GM12892 (cell line): ENCODE measurements around the gene ARSB.

Source experiments
- DNase-seq: peaks from one replicate; pipeline ENCODE4 v3.0.0; 2011; ENCODE audit not compliant: insufficient read length
- FAIRE-seq: peaks from 2 replicates; lab custom pipeline; 2011; peaks lifted over from hg19 to GRCh38; lab: Jason Lieb, UNC
- POLR2A ChIP-seq: IDR thresholded peaks from 2 replicates; pipeline ENCODE4 v1.6.1; 2011; ENCODE audit warnings: low read depth, low read length, control low read depth
- POLR2AphosphoS5 ChIP-seq: IDR thresholded peaks from 2 replicates; pipeline ENCODE4 v1.6.1; 2011; ENCODE audit warnings: low read depth, low read length, control low read depth
- TAF1 ChIP-seq: IDR thresholded peaks from 2 replicates; pipeline ENCODE4 v1.6.1; 2011; ENCODE audit warnings: low read depth, mild to moderate bottlenecking, control low read depth, low read length, borderline replicate concordance

The ARSB gene

DNA sequence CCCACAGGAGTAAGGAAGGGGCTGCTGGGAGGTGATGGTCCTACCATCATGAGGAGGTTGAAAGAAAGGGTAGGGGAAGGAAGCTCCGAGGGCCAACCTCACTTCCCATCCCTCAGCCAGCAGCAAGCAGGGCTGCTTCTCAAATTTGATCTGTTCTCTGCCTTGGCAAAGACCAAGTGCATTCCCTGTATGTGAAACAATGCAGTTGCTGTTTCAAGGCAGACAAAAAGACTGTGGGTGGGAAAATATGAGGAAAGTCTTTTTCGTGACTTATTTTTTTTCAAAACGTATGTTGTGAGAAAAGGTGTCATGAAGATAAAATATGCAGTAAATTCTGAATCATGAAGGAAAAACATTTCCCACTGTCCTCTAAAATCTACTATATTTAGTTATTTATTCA, 165.9 kb downstream of the ARSB start:
- no peak for FAIRE-seq
- no peak for DNase-seq
- no peak for TF ChIP-seq POLR2A
- no peak for TF ChIP-seq TAF1
- TF ChIP-seq POLR2AphosphoS5, result no peak

DNA sequence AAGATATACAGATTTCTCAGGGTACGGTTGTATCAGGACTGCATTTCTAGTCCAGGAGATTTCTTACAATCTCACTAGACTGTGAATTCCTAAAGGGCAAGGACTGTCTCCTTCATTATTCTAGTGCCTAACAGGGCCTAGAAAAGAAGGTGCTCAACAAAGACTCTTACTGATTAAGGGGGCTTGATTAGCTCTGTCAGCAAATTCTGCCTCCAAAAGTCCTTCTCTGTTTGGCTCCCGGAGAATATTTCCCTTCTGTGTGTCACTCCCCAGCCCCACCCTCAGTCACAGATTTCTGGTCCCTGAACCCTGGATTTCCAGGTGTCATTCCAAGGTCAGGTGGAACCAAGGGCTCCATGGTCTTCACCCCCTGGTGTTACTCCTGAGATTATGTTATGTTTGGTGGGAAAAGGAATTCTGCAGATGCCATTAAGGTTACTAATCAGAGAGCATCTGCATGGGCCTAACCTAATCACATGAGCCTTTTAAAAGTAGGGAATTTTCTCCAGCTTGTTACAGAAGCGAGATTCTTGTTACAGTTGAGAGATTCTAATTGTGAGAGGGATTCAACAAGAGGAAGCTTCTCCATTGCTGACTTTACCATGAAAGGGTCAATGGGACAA, 168.9 kb downstream of the ARSB start:
- FAIRE-seq (no peak), DNase-seq (no peak)
- TF ChIP-seq TAF1 (no peak), POLR2A (no peak), POLR2AphosphoS5 (no peak)

DNA sequence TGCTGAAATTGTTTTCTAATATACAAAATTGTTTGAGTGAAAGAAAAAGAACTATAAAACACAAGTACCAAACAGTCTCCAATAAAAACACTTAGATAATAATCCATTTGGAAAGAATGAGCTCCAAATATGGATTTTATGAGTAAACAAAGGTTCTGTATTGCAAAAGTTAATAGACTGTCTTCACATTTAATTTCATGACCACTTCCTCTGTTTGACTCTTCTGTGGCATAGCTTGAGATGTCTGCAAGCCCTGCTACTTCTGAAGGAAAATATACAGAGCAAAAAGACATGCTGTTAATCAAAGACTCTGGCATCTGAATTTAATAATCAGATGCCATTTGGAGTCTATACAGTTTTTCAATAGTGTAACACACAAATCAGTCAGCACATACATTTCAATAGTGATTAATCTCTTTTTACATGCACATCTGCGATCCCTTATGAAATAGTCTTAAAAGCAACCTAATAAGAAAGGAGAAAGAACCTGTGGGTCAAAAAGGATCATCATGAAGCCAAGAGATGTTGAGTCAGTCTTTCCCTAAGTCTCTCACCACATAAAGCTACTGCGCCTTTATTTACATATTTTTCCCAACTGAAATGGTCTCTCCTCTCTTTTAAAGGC, 171.1 kb downstream of the ARSB start:
- no peak for DNase-seq
- TF ChIP-seq POLR2A (no peak), TAF1 (no peak), POLR2AphosphoS5 (no peak)
- no peak for FAIRE-seq

DNA sequence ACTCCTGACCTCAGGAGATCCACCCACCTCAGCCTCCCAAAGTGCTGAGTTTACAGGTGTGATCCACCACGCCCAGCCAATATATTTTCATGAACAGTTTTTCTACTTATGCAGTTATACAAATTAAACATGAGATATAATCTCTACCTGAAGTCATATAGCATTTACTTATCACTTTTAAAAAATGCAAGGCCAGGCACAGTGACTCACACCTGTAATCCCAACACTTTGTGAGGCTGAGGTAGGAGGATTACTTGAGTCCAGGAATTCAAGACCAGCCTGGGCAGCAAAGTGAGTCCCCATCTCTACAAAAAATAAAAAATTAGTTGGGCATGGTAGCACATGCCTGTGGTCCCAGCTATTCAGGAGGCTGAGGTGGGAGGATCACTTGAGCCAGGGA, 171.8 kb downstream of the ARSB start:
- DNase-seq, result no peak
- no peak for FAIRE-seq
- no peak for TF ChIP-seq POLR2AphosphoS5
- TF ChIP-seq POLR2A, result no peak
- no peak for TF ChIP-seq TAF1

DNA sequence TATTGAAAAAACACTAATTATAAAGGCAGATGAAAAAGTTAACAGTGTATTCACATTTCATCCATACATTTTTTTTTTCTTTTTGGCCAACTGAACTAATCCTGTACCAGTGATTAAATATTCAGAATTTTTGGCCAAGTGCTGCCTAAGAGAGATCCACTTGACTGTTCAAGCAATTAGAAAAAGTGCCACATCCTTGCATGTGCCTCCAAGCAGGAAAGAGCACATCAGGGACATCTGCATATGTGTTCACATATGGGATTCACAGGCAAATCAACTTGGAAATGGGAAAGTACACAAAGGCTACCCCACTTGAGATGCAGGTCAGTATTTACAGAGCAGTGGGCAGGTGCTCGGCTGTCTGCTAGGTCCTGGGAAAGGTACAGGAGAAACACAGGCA, 173.2 kb downstream of the ARSB start:
- no peak for DNase-seq
- FAIRE-seq, result peak; percentile 68
- no peak for TF ChIP-seq POLR2AphosphoS5
- no peak for TF ChIP-seq POLR2A
- TF ChIP-seq TAF1, result no peak

DNA sequence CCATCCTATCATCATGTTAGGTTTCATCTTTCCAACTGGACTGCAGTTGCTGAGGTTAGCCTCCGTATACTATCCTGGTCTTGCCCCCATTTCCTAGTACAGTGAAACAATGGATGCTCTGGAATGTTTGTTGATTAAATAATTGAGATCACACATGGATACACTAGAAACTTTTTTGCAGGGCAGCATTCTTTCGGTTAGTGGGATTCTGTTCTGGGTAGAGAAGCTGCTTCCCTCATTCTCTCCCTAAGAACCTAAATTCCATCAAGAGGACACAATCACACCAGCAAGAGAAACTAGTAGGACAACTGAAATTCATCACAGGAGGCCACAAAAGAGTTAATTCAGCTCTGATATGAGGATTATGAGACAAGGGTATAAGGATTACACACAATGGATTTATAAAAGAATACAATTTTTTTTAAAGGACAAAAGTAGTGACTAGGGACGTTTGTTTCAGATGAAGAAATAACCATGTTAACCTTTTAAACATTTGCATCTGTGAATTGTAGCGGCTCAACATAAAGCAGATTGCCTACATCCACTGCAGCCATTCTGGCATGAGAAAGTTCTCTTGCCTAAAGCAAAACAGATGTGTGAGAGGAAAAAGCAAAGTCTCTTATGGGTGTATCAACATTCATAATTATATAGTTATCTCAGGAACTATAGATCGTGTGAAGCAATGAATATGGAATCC, 173.8 kb downstream of the ARSB start:
- TF ChIP-seq TAF1, result no peak
- no peak for TF ChIP-seq POLR2AphosphoS5
- TF ChIP-seq POLR2A, result no peak
- DNase-seq (no peak), FAIRE-seq (no peak)

DNA sequence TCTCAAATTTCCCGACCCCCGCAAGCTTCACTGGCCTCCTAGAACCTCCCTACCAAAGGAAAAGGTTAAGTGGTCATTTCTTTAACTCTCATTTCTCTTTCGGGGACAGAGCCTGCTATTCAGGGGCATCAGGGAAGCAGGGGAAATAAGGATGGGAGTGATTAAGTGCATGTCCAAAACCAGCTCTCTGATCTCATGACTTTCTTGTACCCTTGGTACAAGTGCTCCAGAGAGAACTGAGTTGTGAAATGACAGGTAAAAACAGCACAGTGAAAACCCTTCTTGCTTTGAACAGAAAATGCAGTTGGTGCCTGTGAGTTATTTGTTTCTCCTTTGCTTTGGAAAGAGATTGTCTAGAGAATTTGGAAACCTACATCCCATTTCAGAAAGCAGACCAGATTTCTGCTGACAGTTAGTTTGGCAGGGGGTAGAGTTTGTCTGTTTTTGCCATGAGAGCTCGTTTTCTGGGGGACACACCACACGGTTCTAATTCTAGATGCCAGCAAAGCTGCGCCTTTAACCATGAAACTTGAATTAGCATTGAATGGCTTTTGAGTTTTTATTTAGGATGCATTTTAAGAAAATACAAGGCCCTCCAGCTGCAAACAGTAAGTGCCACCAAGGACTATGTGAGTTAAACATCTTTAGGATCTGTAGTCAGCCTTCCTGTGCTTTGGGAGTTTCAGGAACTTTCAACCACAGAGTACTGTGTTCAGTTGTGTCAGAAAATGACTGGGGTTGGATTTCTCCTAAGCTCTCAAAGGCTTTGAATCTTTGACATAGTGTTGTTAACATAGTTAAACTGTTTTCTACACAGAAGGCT, 174.8 kb downstream of the ARSB start:
- no peak for TF ChIP-seq POLR2AphosphoS5
- no peak for TF ChIP-seq POLR2A
- no peak for DNase-seq
- FAIRE-seq, result no peak

DNA sequence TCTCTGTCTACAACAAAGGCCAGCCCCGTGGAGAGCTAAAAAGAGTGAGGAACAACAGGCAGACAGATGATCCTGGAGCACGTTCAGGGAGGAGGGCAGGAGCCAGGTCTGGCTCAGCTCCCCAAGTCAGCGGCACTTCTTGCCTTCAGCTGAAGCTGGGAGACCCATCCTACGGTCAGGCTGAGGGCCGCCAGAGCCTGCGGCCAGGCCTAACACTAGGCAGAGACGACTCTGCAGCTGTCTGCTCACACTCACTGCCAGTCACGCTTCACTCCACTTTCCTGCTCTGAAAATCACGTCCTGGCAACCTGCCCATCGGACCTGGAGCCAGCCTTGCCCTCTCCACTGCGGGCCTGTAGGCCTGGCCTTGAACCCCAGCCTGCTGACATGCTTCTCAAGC, 175.7 kb downstream of the ARSB start:
- TF ChIP-seq POLR2AphosphoS5 (no peak), POLR2A (no peak), TAF1 (no peak)
- FAIRE-seq (no peak), DNase-seq (no peak)

DNA sequence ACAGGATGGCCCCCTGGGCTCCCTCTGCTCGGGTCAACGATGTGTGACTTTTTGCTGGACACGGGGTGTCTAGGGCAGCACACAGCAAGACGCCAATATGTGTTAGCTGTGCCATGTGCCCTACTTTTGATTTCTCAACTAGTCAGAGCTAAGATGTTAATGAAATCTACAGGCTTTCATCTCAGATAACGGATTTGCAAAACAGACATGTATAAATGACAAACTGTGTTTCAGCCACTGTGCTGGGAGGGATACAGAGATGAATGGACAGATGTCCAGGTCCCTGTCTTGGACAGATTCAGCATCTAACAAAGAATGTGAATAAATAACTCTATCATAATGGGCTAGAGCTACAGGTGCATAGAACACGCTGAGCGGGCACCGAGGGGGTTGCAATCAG, 176.3 kb downstream of the ARSB start:
- FAIRE-seq, result no peak
- DNase-seq, result no peak
- TF ChIP-seq POLR2A, result no peak
- TF ChIP-seq TAF1, result no peak
- TF ChIP-seq POLR2AphosphoS5, result no peak

DNA sequence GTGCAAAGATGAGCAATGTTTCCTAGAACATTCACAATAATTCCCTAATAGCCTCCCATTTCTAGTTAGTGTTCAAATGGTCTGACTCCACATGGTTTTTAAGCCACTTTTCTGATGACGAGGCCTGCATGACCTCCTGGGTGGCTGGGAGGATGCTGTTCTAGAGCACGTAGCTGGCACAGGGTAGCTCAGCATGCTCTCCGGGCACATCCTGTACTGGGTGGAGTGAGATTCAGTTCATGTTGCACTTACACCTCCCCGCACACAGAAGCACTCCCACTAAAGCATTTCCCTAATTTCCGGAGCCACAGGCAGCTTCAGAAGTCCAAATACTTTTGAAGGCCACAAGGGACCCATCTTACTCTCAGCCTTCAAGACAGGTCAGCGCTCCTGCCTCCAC, 176.7 kb downstream of the ARSB start:
- TF ChIP-seq TAF1 (no peak), POLR2AphosphoS5 (no peak), POLR2A (no peak)
- FAIRE-seq (no peak), DNase-seq (no peak)

DNA sequence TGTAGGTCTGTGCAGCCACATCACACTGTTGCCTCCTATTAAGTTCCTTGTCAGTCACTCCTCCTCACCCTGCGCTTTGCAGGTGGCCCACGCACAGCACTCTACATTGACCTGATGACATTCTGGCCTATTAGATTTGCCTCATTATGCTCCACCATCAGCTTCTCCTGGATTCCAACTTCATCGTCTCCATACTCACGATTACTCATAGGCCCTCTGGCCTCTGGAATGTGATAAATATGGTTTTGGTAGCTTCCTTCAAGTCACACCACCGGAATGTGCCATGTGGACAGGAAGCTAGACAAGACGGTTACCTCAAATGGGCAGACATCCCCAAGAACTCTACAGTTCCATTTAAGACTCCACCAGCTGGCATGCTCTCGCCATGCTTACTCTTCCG, 178.6 kb downstream of the ARSB start:
- no peak for DNase-seq
- no peak for FAIRE-seq

More for the DNA sequence above, 178.6 kb downstream of the ARSB start:
- TF ChIP-seq POLR2A (no peak), TAF1 (no peak), POLR2AphosphoS5 (no peak)
